Measurements from ENCODE around the gene ANKLE1. TPM values are rescaled to one million over a fixed set of nuclear protein-coding genes. Genes with fewer than 3 reads are reported as not detected.

The ANKLE1 gene
- polyA plus RNA-seq, 2 of the 4 experiments (the other 2 are of a cell fraction) = 0.56 to 0.74 TPM

DNA sequence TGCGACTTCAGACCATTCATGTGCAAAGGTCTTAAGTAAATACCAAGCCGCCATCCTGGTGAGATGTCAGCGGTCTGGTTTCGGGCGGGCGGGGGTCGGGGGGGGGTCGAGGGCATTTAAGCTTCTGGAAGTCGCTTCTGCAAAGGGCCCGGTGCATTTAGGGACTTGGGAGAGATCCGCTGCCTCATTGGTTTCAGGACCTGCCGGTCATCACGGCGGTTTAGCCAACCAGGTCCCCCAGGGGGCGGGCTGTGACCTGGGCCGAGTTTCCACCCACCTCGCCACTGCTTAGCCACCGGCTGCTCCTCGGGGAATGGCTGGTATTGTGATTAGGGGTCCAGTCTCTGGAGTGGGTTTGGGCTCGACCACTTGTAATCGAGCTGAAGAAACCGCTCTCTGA lies 7.8 kb downstream of the ANKLE1 start:
- Histone ChIP-seq H3K4me2 (peak overlapping the region; percentile 63), H3K27ac (0 out of 6 replicates have a peak overlapping the region, but pooled peaks of 1 of the 2 experiments have one; percentile 41), H3K4me3 (no peak overlapping the region), H3K9me3 (no peaks in the 10 kb centered on the region), H3K4me1 (peaks cover 13% of the 10 kb centered on the region; the same call in 2 of the 3 replicates)
- ChIA-PET CTCF (interaction anchor here (1.3 to 9.0 kb wide), 3 partner anchors 16 to 30 kb away, joined by 3 to 98 read pairs (median 10); partner anchors contain the start of genes ABHD8, DDA1 and MRPL34), POLR2A (no interaction called here)
- peak; percentile 85 for TF ChIP-seq PBX3 (IDR thresholded peaks at IDR 0.05)
- TF ChIP-seq JUN (IDR thresholded peaks at IDR 0.05) = no peak
- peak; percentile 47 to 50; a peak in 4 of 6 replicates for ATAC-seq
- 21% methylated on average over 9 of the region's 22 CpGs for WGBS (ENCODE audit: missing lambda C conversion rate)
- no peak for FAIRE-seq
- peak; percentile 89 to 91 for DNase-seq (ENCODE audit: low read depth in 1 of 2, low spot score in 1 of 2)

DNA sequence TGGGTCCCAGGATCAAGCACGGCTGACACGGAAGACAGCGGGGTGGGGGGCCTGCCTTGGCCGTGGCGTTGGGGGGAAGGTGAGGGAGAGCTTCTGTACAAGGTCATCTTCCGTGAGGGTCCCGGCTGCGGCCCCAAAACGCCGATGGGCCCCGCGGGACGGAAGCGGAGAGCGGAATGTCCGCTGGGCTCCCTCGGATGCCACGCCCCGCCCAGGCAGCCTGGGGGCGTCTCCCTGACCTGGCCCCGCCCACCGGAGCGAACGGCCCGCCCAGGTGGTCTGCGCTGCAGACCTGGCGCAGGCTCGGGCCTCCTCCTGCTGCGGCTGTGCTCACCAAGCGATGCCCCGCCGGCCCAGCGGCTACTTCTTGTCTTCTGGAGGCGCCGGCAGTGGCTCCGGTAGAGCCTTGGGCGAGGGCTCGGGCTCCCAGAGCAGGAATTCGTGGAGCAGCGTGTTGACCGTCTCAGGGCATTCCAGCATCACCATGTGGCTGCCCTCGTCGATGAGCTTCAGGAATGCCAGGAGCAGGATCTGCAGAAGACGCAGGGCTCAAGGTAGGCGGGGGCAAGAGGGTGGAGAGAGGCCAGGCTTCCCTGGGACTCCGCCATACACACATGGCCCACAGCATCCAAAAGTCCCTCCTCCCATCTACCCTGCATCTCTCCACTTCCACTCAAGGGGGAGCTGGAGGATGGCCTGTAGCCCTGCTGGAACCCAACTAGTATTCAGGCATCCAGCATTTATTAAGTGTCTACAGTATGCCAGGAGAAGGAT lies 10.8 kb downstream of the ANKLE1 start:
- H3K4me3 ChIP-seq = peak overlapping the region; percentile 67
- H3K9me3 ChIP-seq = no peaks in the 10 kb centered on the region
- 0% methylated on average over 3 of the region's 46 CpGs for WGBS (ENCODE audit: missing lambda C conversion rate)
- peak overlapping the region; percentile 87 to 89 for H3K27ac ChIP-seq
- peak; percentile 93 to 94 for ATAC-seq
- DNase-seq (ENCODE audit: low read depth in 1 of 2, low spot score in 1 of 2) = peak; percentile 92 to 94
- peak overlapping the region; percentile 91 for H3K4me2 ChIP-seq
- CTCF ChIA-PET = interaction anchor here (0.5 to 9.0 kb wide), 22 partner anchors 8 to 472 kb away, joined by 3 to 98 read pairs (median 4); partner anchors contain the start of genes ABHD8, ANKLE1, DDA1 and MRPL34
- POLR2A ChIA-PET = interaction anchor here (0.5 to 1.4 kb wide), 8 partner anchors 12 to 209 kb away, joined by 3 to 15 read pairs (median 4); partner anchors contain the start of genes BABAM1, MRPL34 and USE1
- no peak for FAIRE-seq
- peak; percentile 59 for TF ChIP-seq POLR2A (IDR thresholded peaks at IDR 0.05; ENCODE audit: low read length)
- 0 out of 2 replicates have a peak, but pooled peaks have one; percentile 11 for TF ChIP-seq MAZ (IDR thresholded peaks at IDR 0.05; ENCODE audit: borderline replicate concordance, low read depth, low read length)
- peak; percentile 95 for TF ChIP-seq MAX (IDR thresholded peaks at IDR 0.05)
- TF ChIP-seq E2F6 (IDR thresholded peaks at IDR 0.05; ENCODE audit: borderline replicate concordance, low read depth) = peak; percentile 78; the same call in 1 of the 2 replicates
- TF ChIP-seq, protein P1, sequence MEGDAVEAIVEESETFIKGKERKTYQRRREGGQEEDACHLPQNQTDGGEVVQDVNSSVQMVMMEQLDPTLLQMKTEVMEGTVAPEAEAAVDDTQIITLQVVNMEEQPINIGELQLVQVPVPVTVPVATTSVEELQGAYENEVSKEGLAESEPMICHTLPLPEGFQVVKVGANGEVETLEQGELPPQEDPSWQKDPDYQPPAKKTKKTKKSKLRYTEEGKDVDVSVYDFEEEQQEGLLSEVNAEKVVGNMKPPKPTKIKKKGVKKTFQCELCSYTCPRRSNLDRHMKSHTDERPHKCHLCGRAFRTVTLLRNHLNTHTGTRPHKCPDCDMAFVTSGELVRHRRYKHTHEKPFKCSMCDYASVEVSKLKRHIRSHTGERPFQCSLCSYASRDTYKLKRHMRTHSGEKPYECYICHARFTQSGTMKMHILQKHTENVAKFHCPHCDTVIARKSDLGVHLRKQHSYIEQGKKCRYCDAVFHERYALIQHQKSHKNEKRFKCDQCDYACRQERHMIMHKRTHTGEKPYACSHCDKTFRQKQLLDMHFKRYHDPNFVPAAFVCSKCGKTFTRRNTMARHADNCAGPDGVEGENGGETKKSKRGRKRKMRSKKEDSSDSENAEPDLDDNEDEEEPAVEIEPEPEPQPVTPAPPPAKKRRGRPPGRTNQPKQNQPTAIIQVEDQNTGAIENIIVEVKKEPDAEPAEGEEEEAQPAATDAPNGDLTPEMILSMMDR (IDR thresholded peaks at IDR 0.05) = peak; percentile 55
- no peak for TF ChIP-seq KDM5A (IDR thresholded peaks at IDR 0.05)
- TF ChIP-seq HOXB13 (CRISPR knock-in tag; IDR thresholded peaks at IDR 0.05; ENCODE audit: low read depth) = no peak
- peak; percentile 64 to 82 for TF ChIP-seq RAD21 (conservative IDR thresholded peaks at IDR 0.05 in 1 of 2, IDR thresholded peaks at IDR 0.05 in 1 of 2)
- no peak for TF ChIP-seq HES2 (IDR thresholded peaks at IDR 0.05)
- TF ChIP-seq JUN (IDR thresholded peaks at IDR 0.05) = peak in 1 of 2 experiments; percentile 77; a peak in 2 of 5 replicates
- TF ChIP-seq ZNF302 (CRISPR knock-in tag; IDR thresholded peaks at IDR 0.05) = no peak
- no peak for TF ChIP-seq CHD4 (IDR thresholded peaks at IDR 0.05; ENCODE audit: borderline replicate concordance)
- TF ChIP-seq HMGXB4 (CRISPR knock-in tag; IDR thresholded peaks at IDR 0.05; ENCODE audit: borderline replicate concordance) = no peak
- TF ChIP-seq MYC (IDR thresholded peaks at IDR 0.05; ENCODE audit: borderline replicate concordance, low read length) = peak; percentile 19; the same call in 1 of the 2 replicates
- TF ChIP-seq, protein P2, sequence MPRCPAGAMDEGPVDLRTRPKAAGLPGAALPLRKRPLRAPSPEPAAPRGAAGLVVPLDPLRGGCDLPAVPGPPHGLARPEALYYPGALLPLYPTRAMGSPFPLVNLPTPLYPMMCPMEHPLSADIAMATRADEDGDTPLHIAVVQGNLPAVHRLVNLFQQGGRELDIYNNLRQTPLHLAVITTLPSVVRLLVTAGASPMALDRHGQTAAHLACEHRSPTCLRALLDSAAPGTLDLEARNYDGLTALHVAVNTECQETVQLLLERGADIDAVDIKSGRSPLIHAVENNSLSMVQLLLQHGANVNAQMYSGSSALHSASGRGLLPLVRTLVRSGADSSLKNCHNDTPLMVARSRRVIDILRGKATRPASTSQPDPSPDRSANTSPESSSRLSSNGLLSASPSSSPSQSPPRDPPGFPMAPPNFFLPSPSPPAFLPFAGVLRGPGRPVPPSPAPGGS (IDR thresholded peaks at IDR 0.05) = 0 out of 3 replicates have a peak, but pooled peaks have one; percentile 47
- TF ChIP-seq FOSL2 (IDR thresholded peaks at IDR 0.05) = no peak
- TF ChIP-seq FOSL2 (CRISPR knock-in tag; IDR thresholded peaks at IDR 0.05) = no peak
- no peak for TF ChIP-seq CHD2 (IDR thresholded peaks at IDR 0.05; ENCODE audit: low read length, partially characterized antibody)
- no peak for TF ChIP-seq ZFP36 (IDR thresholded peaks at IDR 0.05; ENCODE audit: borderline replicate concordance, partially characterized antibody)
- no peak for TF ChIP-seq TP53 (CRISPR knock-in tag; IDR thresholded peaks at IDR 0.05)
- no peak for TF ChIP-seq EP300 (IDR thresholded peaks at IDR 0.05)
- peak; percentile 47; the same call in 2 of the 3 replicates for TF ChIP-seq SMC3 (IDR thresholded peaks at IDR 0.05)
- TF ChIP-seq TFCP2L1 (CRISPR knock-in tag; IDR thresholded peaks at IDR 0.05) = no peak
- peak; percentile 47; the same call in 1 of the 2 replicates for TF ChIP-seq PHF8 (IDR thresholded peaks at IDR 0.05; ENCODE audit: borderline replicate concordance, low read depth)
- no peak for TF ChIP-seq NFE2L2 (conservative IDR thresholded peaks at IDR 0.05; ENCODE audit: low read length)
- peaks cover 23% of the 10 kb centered on the region; the same call in 2 of the 3 replicates for H3K4me1 ChIP-seq

Measured in A549 (cell line).